ENCODE results near the gene DNAJB4.
"Not testable (repeated sequence)": the region's sequence is repeated elsewhere in the genome, so short reads cannot be mapped to it uniquely, and the experiment has no call there.

Gene DNAJB4

GRCh38 chr1:77991638-77992037 is 13.1 kb upstream of the DNAJB4 start:
- DNase-seq, result no peak

GRCh38 chr1:77994117-77994705 is 10.5 kb upstream of the DNAJB4 start:
- DNase-seq, result peak; percentile 33

GRCh38 chr1:77996734-77997133 is 8.0 kb upstream of the DNAJB4 start:
- no peak for DNase-seq

GRCh38 chr1:78000536-78000935 is 4.2 kb upstream of the DNAJB4 start:
- DNase-seq, result not testable (repeated sequence)

GRCh38 chr1:78003070-78003746 is 1.5 kb upstream of the DNAJB4 start:
- DNase-seq, result no peak

GRCh38 chr1:78003882-78004718 is 639 bp upstream of the DNAJB4 start:
- peak; percentile 50 for DNase-seq

- DNase-seq, result no peak
Measured at GRCh38 chr1:78005448-78005722, 646 bp downstream of the DNAJB4 start.

GRCh38 chr1:78005755-78006154 is 1.0 kb downstream of the DNAJB4 start:
- peak; percentile 74 for DNase-seq

- DNase-seq, result no peak
Measured at GRCh38 chr1:78006521-78006920, 1.8 kb downstream of the DNAJB4 start.

- no peak for DNase-seq
Measured at GRCh38 chr1:78007677-78008341, 3.1 kb downstream of the DNAJB4 start.

- DNase-seq, result no peak
Measured at GRCh38 chr1:78009276-78009675, 4.5 kb downstream of the DNAJB4 start.

- DNase-seq, result no peak
Measured at GRCh38 chr1:78009836-78010235, 5.1 kb downstream of the DNAJB4 start.

- no peak for DNase-seq
Measured at GRCh38 chr1:78011050-78011449, 6.3 kb downstream of the DNAJB4 start.

GRCh38 chr1:78015148-78015547 is 10.4 kb downstream of the DNAJB4 start:
- no peak for DNase-seq

- no peak for DNase-seq
Measured at GRCh38 chr1:78019024-78019423, 14.3 kb downstream of the DNAJB4 start.

- not testable (repeated sequence) for DNase-seq
Measured at GRCh38 chr1:78021134-78021533, 16.4 kb downstream of the DNAJB4 start.

- no peak for DNase-seq
Measured at GRCh38 chr1:78029793-78030192, 25.1 kb downstream of the DNAJB4 start.

- no peak for DNase-seq
Measured at GRCh38 chr1:78032996-78033796, 28.5 kb downstream of the DNAJB4 start.

- DNase-seq, result no peak
Measured at GRCh38 chr1:78033797-78034172, 29.0 kb downstream of the DNAJB4 start.

- DNase-seq, result no peak
Measured at GRCh38 chr1:78035121-78035520, 30.4 kb downstream of the DNAJB4 start.

GRCh38 chr1:78036450-78036849 is 31.7 kb downstream of the DNAJB4 start:
- no peak for DNase-seq

- DNase-seq, result no peak
Measured at GRCh38 chr1:78038071-78038470, 33.3 kb downstream of the DNAJB4 start.

- no peak for DNase-seq
Measured at GRCh38 chr1:78038491-78038939, 33.8 kb downstream of the DNAJB4 start.
